Trophoblast cell (in vitro differentiated cells and primary cell): ENCODE measurements around the gene WAPL.

ENCODE experiments used
- DNase-seq, 2 donors: peaks; one replicate each; pipeline ENCODE4 v3.0.0-alpha.2; 2016
- H2AFZ ChIP-seq: 2 replicates; pipeline ENCODE4 v1.6.1; 2013; ENCODE audit warnings: low read length, moderate library complexity, mild to moderate bottlenecking; ENCODE audit not compliant: insufficient read depth, poor library complexity
- H2AK5ac ChIP-seq: 2 replicates; pipeline ENCODE4 v1.6.1; 2013; ENCODE audit warnings: mild to moderate bottlenecking, low read length
- H2BK120ac ChIP-seq: 2 replicates; pipeline ENCODE4 v1.6.1; 2013; ENCODE audit warnings: low read length, mild to moderate bottlenecking, moderate library complexity; ENCODE audit not compliant: insufficient read depth, poor library complexity
- H2BK12ac ChIP-seq: 2 replicates; pipeline ENCODE4 v1.6.1; 2013; ENCODE audit warnings: mild to moderate bottlenecking, low read length, moderate library complexity
- H2BK5ac ChIP-seq: 2 replicates; pipeline ENCODE4 v1.6.1; 2013; ENCODE audit warnings: low read length, low read depth, moderate library complexity, mild to moderate bottlenecking; ENCODE audit not compliant: poor library complexity
- H3K14ac ChIP-seq: 2 replicates; pipeline ENCODE4 v1.6.1; 2013; ENCODE audit warnings: mild to moderate bottlenecking, low read length
- H3K18ac ChIP-seq: 2 replicates; pipeline ENCODE4 v1.6.1; 2013; ENCODE audit warnings: mild to moderate bottlenecking, low read length
- H3K23ac ChIP-seq: 2 replicates; pipeline ENCODE4 v1.6.1; 2013; ENCODE audit warnings: low read length
- H3K27ac ChIP-seq: 2 replicates; pipeline ENCODE4 v1.5.1; 2013; ENCODE audit warnings: low read depth, mild to moderate bottlenecking, inconsistent platforms, low read length, moderate library complexity
- H3K27me3 ChIP-seq: 2 replicates; pipeline ENCODE4 v1.6.1; 2013; ENCODE audit warnings: inconsistent platforms, mild to moderate bottlenecking, low read length, moderate library complexity; ENCODE audit not compliant: insufficient read depth
- H3K36me3 ChIP-seq, 2 experiments: 1 replicate in 1 of 2; 2 replicates in 1 of 2; pipeline ENCODE4 v1.6.1; 2013; ENCODE audit warnings: low read length in 2 of 2, mild to moderate bottlenecking in 2 of 2, moderate library complexity in 1 of 2; ENCODE audit not compliant: insufficient read depth in 2 of 2, control insufficient read depth in 1 of 2
- H3K4ac ChIP-seq: 2 replicates; pipeline ENCODE4 v1.6.1; 2013; ENCODE audit warnings: low read depth, mild to moderate bottlenecking, low read length, moderate library complexity
- H3K4me1 ChIP-seq, 2 experiments: 1 replicate in 1 of 2; 2 replicates in 1 of 2; pipeline ENCODE4 v1.6.1; 2013; ENCODE audit warnings: low read length in 2 of 2, mild to moderate bottlenecking in 2 of 2, moderate library complexity in 1 of 2; ENCODE audit not compliant: insufficient read depth in 2 of 2, control insufficient read depth in 1 of 2
- H3K4me2 ChIP-seq: 2 replicates; pipeline ENCODE4 v1.6.1; 2013; ENCODE audit warnings: inconsistent platforms, mild to moderate bottlenecking, low read length, moderate library complexity
- H3K4me3 ChIP-seq: 2 replicates; pipeline ENCODE4 v1.5.1; 2013; ENCODE audit warnings: mild to moderate bottlenecking, low read depth, low read length, inconsistent platforms
- H3K79me1 ChIP-seq: one replicate; pipeline ENCODE4 v1.6.1; 2013; ENCODE audit warnings: low read length
- H3K79me2 ChIP-seq: 2 replicates; pipeline ENCODE4 v1.6.1; 2013; ENCODE audit warnings: low read length, mild to moderate bottlenecking; ENCODE audit not compliant: control insufficient read depth, insufficient read depth, poor library complexity
- H3K9ac ChIP-seq: 2 replicates; pipeline ENCODE4 v1.6.1; 2013; ENCODE audit warnings: mild to moderate bottlenecking, low read length
- H3K9me3 ChIP-seq: 2 replicates; pipeline ENCODE4 v1.6.1; 2013; ENCODE audit warnings: low read depth, mild to moderate bottlenecking, control low read depth, inconsistent platforms, low read length; ENCODE audit not compliant: insufficient read depth
- H4K12ac ChIP-seq: 2 replicates; pipeline ENCODE4 v1.6.1; 2013; ENCODE audit warnings: low read depth, mild to moderate bottlenecking, low read length, moderate library complexity
- H4K8ac ChIP-seq: 2 replicates; pipeline ENCODE4 v1.6.1; 2013; ENCODE audit warnings: low read depth, mild to moderate bottlenecking, low read length, moderate library complexity
- H4K91ac ChIP-seq: one replicate; pipeline ENCODE4 v1.6.1; 2013; ENCODE audit warnings: low read depth, mild to moderate bottlenecking, low read length, moderate library complexity
- WGBS: extraction: QIAGEN DNeasy Blood & Tissue Kit; methylation state at CpG from one replicate; pipeline ENCODE4 v1.1.7; 2013; ENCODE audit warnings: missing lambda C conversion rate; ENCODE audit not compliant: insufficient read length, insufficient coverage; ENCODE audit errors: extremely low coverage; 5-methylcytosine and 5-hydroxymethylcytosine counted together

WAPL gene

GRCh38 chr10:86415583-86415982 is 106.0 kb downstream of the WAPL start:
- Histone ChIP-seq H3K27me3 (no peaks in the 10 kb centered on the region), H3K4me3 (no peak overlapping the region), H3K79me1 (no peaks in the 10 kb centered on the region), H3K9ac (no peak overlapping the region), H2AK5ac (no peak overlapping the region), H4K8ac (no peak overlapping the region), H3K4ac (no peak overlapping the region), H3K18ac (no peak overlapping the region), H3K79me2 (no peaks in the 10 kb centered on the region), H3K27ac (no peak overlapping the region), H3K23ac (no peak overlapping the region), H3K4me1 (no peaks in the 10 kb centered on the region), H3K14ac (no peak overlapping the region), H4K91ac (no peak overlapping the region), H3K36me3 (no peaks in the 10 kb centered on the region), H2AFZ (no peak overlapping the region), H2BK5ac (no peak overlapping the region), H4K12ac (no peak overlapping the region), H3K9me3 (peaks cover 2% of the 10 kb centered on the region), H2BK120ac (no peak overlapping the region), H3K4me2 (no peak overlapping the region), H2BK12ac (no peak overlapping the region)
- WGBS, result no CpG with 5 or more reads among the region's 5 CpGs
- DNase-seq, result no peak

GRCh38 chr10:86415116-86415515 is 106.5 kb downstream of the WAPL start:
- H3K9me3 ChIP-seq, result peaks cover 2% of the 10 kb centered on the region
- no peak overlapping the region for H4K8ac ChIP-seq
- no peaks in the 10 kb centered on the region for H3K36me3 ChIP-seq
- no peak overlapping the region for H4K12ac ChIP-seq
- no peak for DNase-seq
- H3K4me3 ChIP-seq, result no peak overlapping the region
- H3K4ac ChIP-seq, result no peak overlapping the region
- H3K79me2 ChIP-seq, result no peaks in the 10 kb centered on the region
- no peak overlapping the region for H3K18ac ChIP-seq
- H3K27ac ChIP-seq, result no peak overlapping the region
- H2AK5ac ChIP-seq, result no peak overlapping the region
- H2BK12ac ChIP-seq, result no peak overlapping the region
- H3K27me3 ChIP-seq, result no peaks in the 10 kb centered on the region
- no peak overlapping the region for H2AFZ ChIP-seq
- WGBS, result no CpG with 5 or more reads among the region's 3 CpGs
- no peak overlapping the region for H4K91ac ChIP-seq
- no peak overlapping the region for H3K14ac ChIP-seq
- no peak overlapping the region for H3K9ac ChIP-seq
- H3K4me1 ChIP-seq, result no peaks in the 10 kb centered on the region
- H2BK5ac ChIP-seq, result no peak overlapping the region
- no peak overlapping the region for H2BK120ac ChIP-seq
- H3K4me2 ChIP-seq, result no peak overlapping the region
- H3K79me1 ChIP-seq, result no peaks in the 10 kb centered on the region
- H3K23ac ChIP-seq, result no peak overlapping the region

GRCh38 chr10:86413046-86413728 is 108.4 kb downstream of the WAPL start:
- Histone ChIP-seq H3K79me2 (no peaks in the 10 kb centered on the region), H3K4me2 (no peak overlapping the region), H3K4ac (no peak overlapping the region), H2BK12ac (no peak overlapping the region), H2BK5ac (no peak overlapping the region), H4K8ac (no peak overlapping the region), H3K9me3 (peaks cover 2% of the 10 kb centered on the region), H3K27ac (no peak overlapping the region), H2AK5ac (no peak overlapping the region), H3K18ac (no peak overlapping the region), H3K79me1 (no peaks in the 10 kb centered on the region), H2AFZ (no peak overlapping the region), H3K23ac (no peak overlapping the region), H3K14ac (no peak overlapping the region), H3K27me3 (no peaks in the 10 kb centered on the region), H3K36me3 (no peaks in the 10 kb centered on the region), H4K91ac (no peak overlapping the region), H3K4me1 (no peaks in the 10 kb centered on the region), H3K4me3 (no peak overlapping the region), H4K12ac (no peak overlapping the region), H2BK120ac (no peak overlapping the region), H3K9ac (no peak overlapping the region)
- no peak for DNase-seq
- no CpG with 5 or more reads among the region's 6 CpGs for WGBS

GRCh38 chr10:86411852-86412560 is 109.6 kb downstream of the WAPL start:
- no peaks in the 10 kb centered on the region for H3K79me1 ChIP-seq
- H2AFZ ChIP-seq, result no peak overlapping the region
- H3K4me1 ChIP-seq, result no peaks in the 10 kb centered on the region
- H3K4me2 ChIP-seq, result no peak overlapping the region
- no peak overlapping the region for H4K12ac ChIP-seq
- H3K9ac ChIP-seq, result no peak overlapping the region
- no peaks in the 10 kb centered on the region for H3K27me3 ChIP-seq
- H2AK5ac ChIP-seq, result no peak overlapping the region
- H4K91ac ChIP-seq, result no peak overlapping the region
- H3K18ac ChIP-seq, result no peak overlapping the region
- WGBS, result no CpG with 5 or more reads among the region's 6 CpGs
- H4K8ac ChIP-seq, result no peak overlapping the region
- no peak overlapping the region for H3K4me3 ChIP-seq
- no peak overlapping the region for H2BK5ac ChIP-seq
- H3K79me2 ChIP-seq, result no peaks in the 10 kb centered on the region
- H3K27ac ChIP-seq, result no peak overlapping the region
- H3K9me3 ChIP-seq, result peaks cover 2% of the 10 kb centered on the region
- no peaks in the 10 kb centered on the region for H3K36me3 ChIP-seq
- H3K14ac ChIP-seq, result no peak overlapping the region
- H3K4ac ChIP-seq, result no peak overlapping the region
- H2BK12ac ChIP-seq, result no peak overlapping the region
- H3K23ac ChIP-seq, result no peak overlapping the region
- no peak overlapping the region for H2BK120ac ChIP-seq
- no peak for DNase-seq
